BLaER1 (cell line): ENCODE measurements around the gene OLFML2B.
A peak's percentile ranks its signal among the peaks of the same experiment; 100 is the strongest.

Experiments
- H3K27ac ChIP-seq: shearing (Covaris generic); formaldehyde crosslinking; 2 replicates; pipeline ENCODE4 v1.8.1; 2022
- H3K27me3 ChIP-seq: shearing (Covaris generic); formaldehyde crosslinking; 2 replicates; pipeline ENCODE4 v1.8.1; 2022
- H3K36me3 ChIP-seq: shearing (Covaris generic); formaldehyde crosslinking; 2 replicates; pipeline ENCODE4 v1.8.1; 2022
- H3K4me1 ChIP-seq: shearing (Covaris generic); formaldehyde crosslinking; 2 replicates; pipeline ENCODE4 v1.8.1; 2022
- H3K4me2 ChIP-seq: shearing (Covaris generic); formaldehyde crosslinking; 2 replicates; pipeline ENCODE4 v1.8.1; 2022
- H3K4me3 ChIP-seq: shearing (Covaris generic); formaldehyde crosslinking; 2 replicates; pipeline ENCODE4 v1.8.1; 2022
- H3K9ac ChIP-seq: shearing (Covaris generic); formaldehyde crosslinking; 2 replicates; pipeline ENCODE4 v1.8.1; 2022
- H3K9me3 ChIP-seq: shearing (Covaris generic); formaldehyde crosslinking; 2 replicates; pipeline ENCODE4 v1.8.1; 2022
- H4K20me1 ChIP-seq: shearing (Covaris generic); formaldehyde crosslinking; 2 replicates; pipeline ENCODE4 v1.8.1; 2022
- Cebpa-rat ChIP-seq: shearing (Covaris generic); IDR thresholded peaks from 2 replicates; pipeline ENCODE4 v1.8.1; 2022

Gene OLFML2B

GRCh38 chr1:162038624-162039023, 15.0 kb upstream of the OLFML2B start:
- no peak overlapping the region for H3K4me2 ChIP-seq
- H3K9ac ChIP-seq: no peak overlapping the region
- H3K27ac ChIP-seq: no peak overlapping the region
- no peak overlapping the region for H3K4me3 ChIP-seq
- no peaks in the 10 kb centered on the region for H3K27me3 ChIP-seq
- peaks cover 3% of the 10 kb centered on the region for H3K4me1 ChIP-seq
- TF ChIP-seq Cebpa-rat: no peak
- peaks cover 6% of the 10 kb centered on the region; the same call in 1 of the 2 replicates for H3K9me3 ChIP-seq
- no peaks in the 10 kb centered on the region for H3K36me3 ChIP-seq
- no peaks in the 10 kb centered on the region for H4K20me1 ChIP-seq

- Histone ChIP-seq H3K4me1 (peaks cover 9% of the 10 kb centered on the region), H3K36me3 (no peaks in the 10 kb centered on the region), H3K4me2 (no peak overlapping the region), H3K27ac (no peak overlapping the region), H4K20me1 (no peaks in the 10 kb centered on the region), H3K4me3 (no peak overlapping the region), H3K9me3 (no peaks in the 10 kb centered on the region), H3K27me3 (no peaks in the 10 kb centered on the region), H3K9ac (no peak overlapping the region)
- no peak for TF ChIP-seq Cebpa-rat
Observed at GRCh38 chr1:162036163-162036562, 12.5 kb upstream of the OLFML2B start.

GRCh38 chr1:162035241-162035640, 11.6 kb upstream of the OLFML2B start:
- no peaks in the 10 kb centered on the region for H3K27me3 ChIP-seq
- no peak overlapping the region for H3K27ac ChIP-seq
- no peaks in the 10 kb centered on the region for H3K36me3 ChIP-seq
- TF ChIP-seq Cebpa-rat: no peak
- peaks cover 9% of the 10 kb centered on the region for H3K4me1 ChIP-seq
- H3K9ac ChIP-seq: no peak overlapping the region
- no peaks in the 10 kb centered on the region for H4K20me1 ChIP-seq
- H3K4me3 ChIP-seq: no peak overlapping the region
- no peaks in the 10 kb centered on the region for H3K9me3 ChIP-seq
- no peak overlapping the region for H3K4me2 ChIP-seq

GRCh38 chr1:162033428-162033827, 9.8 kb upstream of the OLFML2B start:
- Histone ChIP-seq H3K4me2 (peak overlapping the region; percentile 51), H3K36me3 (no peaks in the 10 kb centered on the region), H4K20me1 (no peaks in the 10 kb centered on the region), H3K9ac (no peak overlapping the region), H3K4me3 (no peak overlapping the region), H3K27ac (no peak overlapping the region), H3K4me1 (peaks cover 9% of the 10 kb centered on the region), H3K9me3 (no peaks in the 10 kb centered on the region), H3K27me3 (no peaks in the 10 kb centered on the region)
- TF ChIP-seq Cebpa-rat: no peak

GRCh38 chr1:162030759-162031280, 7.2 kb upstream of the OLFML2B start:
- no peaks in the 10 kb centered on the region for H3K27me3 ChIP-seq
- H3K27ac ChIP-seq: no peak overlapping the region
- no peak overlapping the region for H3K4me2 ChIP-seq
- no peaks in the 10 kb centered on the region for H3K36me3 ChIP-seq
- H3K4me1 ChIP-seq: peaks cover 9% of the 10 kb centered on the region
- no peaks in the 10 kb centered on the region for H3K9me3 ChIP-seq
- H3K9ac ChIP-seq: no peak overlapping the region
- no peak for TF ChIP-seq Cebpa-rat
- H4K20me1 ChIP-seq: no peaks in the 10 kb centered on the region
- H3K4me3 ChIP-seq: no peak overlapping the region

GRCh38 chr1:162029157-162029556, 5.5 kb upstream of the OLFML2B start:
- no peak overlapping the region for H3K9ac ChIP-seq
- no peak overlapping the region for H3K4me2 ChIP-seq
- no peaks in the 10 kb centered on the region for H4K20me1 ChIP-seq
- H3K4me3 ChIP-seq: no peak overlapping the region
- H3K27ac ChIP-seq: no peak overlapping the region
- no peak for TF ChIP-seq Cebpa-rat
- no peaks in the 10 kb centered on the region for H3K27me3 ChIP-seq
- H3K36me3 ChIP-seq: no peaks in the 10 kb centered on the region
- H3K9me3 ChIP-seq: no peaks in the 10 kb centered on the region
- H3K4me1 ChIP-seq: peaks cover 14% of the 10 kb centered on the region

- Histone ChIP-seq H3K27ac (no peak overlapping the region), H3K4me3 (no peak overlapping the region), H4K20me1 (no peaks in the 10 kb centered on the region), H3K4me1 (peaks cover 12% of the 10 kb centered on the region), H3K9me3 (no peaks in the 10 kb centered on the region), H3K27me3 (peaks cover 4% of the 10 kb centered on the region), H3K9ac (no peak overlapping the region), H3K4me2 (no peak overlapping the region), H3K36me3 (no peaks in the 10 kb centered on the region)
- no peak for TF ChIP-seq Cebpa-rat
Observed at GRCh38 chr1:162028726-162029125, 5.1 kb upstream of the OLFML2B start.

- no peak for TF ChIP-seq Cebpa-rat
- H3K4me2 ChIP-seq: no peak overlapping the region
- H3K4me3 ChIP-seq: no peak overlapping the region
- peaks cover 5% of the 10 kb centered on the region for H3K4me1 ChIP-seq
- H3K36me3 ChIP-seq: no peaks in the 10 kb centered on the region
- peaks cover 12% of the 10 kb centered on the region for H3K27me3 ChIP-seq
- H3K9ac ChIP-seq: no peak overlapping the region
- H3K9me3 ChIP-seq: no peaks in the 10 kb centered on the region
- H3K27ac ChIP-seq: no peak overlapping the region
- no peaks in the 10 kb centered on the region for H4K20me1 ChIP-seq
Observed at GRCh38 chr1:162026881-162027280, 3.2 kb upstream of the OLFML2B start.

GRCh38 chr1:162025541-162025940, 1.9 kb upstream of the OLFML2B start:
- Histone ChIP-seq H3K4me1 (peaks cover 5% of the 10 kb centered on the region), H3K4me3 (no peak overlapping the region), H3K4me2 (no peak overlapping the region), H3K9ac (no peak overlapping the region), H3K36me3 (no peaks in the 10 kb centered on the region), H3K27me3 (peaks cover 12% of the 10 kb centered on the region), H3K27ac (no peak overlapping the region), H3K9me3 (no peaks in the 10 kb centered on the region), H4K20me1 (no peaks in the 10 kb centered on the region)
- TF ChIP-seq Cebpa-rat: no peak

GRCh38 chr1:162023181-162023546, 505 bp downstream of the OLFML2B start:
- Histone ChIP-seq H3K4me3 (peak overlapping the region; percentile 75), H3K27me3 (peaks cover 12% of the 10 kb centered on the region), H3K9me3 (no peaks in the 10 kb centered on the region), H4K20me1 (no peaks in the 10 kb centered on the region), H3K36me3 (no peaks in the 10 kb centered on the region), H3K9ac (no peak overlapping the region), H3K4me1 (peaks cover 5% of the 10 kb centered on the region), H3K4me2 (peak overlapping the region; percentile 92), H3K27ac (no peak overlapping the region)
- no peak for TF ChIP-seq Cebpa-rat

GRCh38 chr1:162022626-162023025, 1.0 kb downstream of the OLFML2B start:
- Histone ChIP-seq H3K4me2 (no peak overlapping the region), H3K9ac (no peak overlapping the region), H3K27me3 (peaks cover 12% of the 10 kb centered on the region), H4K20me1 (no peaks in the 10 kb centered on the region), H3K27ac (no peak overlapping the region), H3K4me1 (peaks cover 5% of the 10 kb centered on the region), H3K36me3 (no peaks in the 10 kb centered on the region), H3K9me3 (no peaks in the 10 kb centered on the region), H3K4me3 (no peak overlapping the region)
- no peak for TF ChIP-seq Cebpa-rat
